Parathyroid adenoma (tissue), 2 donors: ENCODE data around the gene ESAM.
"Not testable (repeated sequence)": the region's sequence is repeated elsewhere in the genome, so short reads cannot be mapped to it uniquely, and the experiment has no call there.

Experiments
- H2AFZ ChIP-seq: fragments of 300-600 bp; sonication (generic); one replicate; pipeline ENCODE4 v1.7.0; 2017; ENCODE audit warnings: antibody characterized with exemption, mild to moderate bottlenecking
- H3K27ac ChIP-seq: fragments of 300-600 bp; sonication (generic); one replicate; pipeline ENCODE4 v1.7.0; 2017
- H3K27me3 ChIP-seq: fragments of 300-600 bp; sonication (generic); one replicate; pipeline ENCODE4 v1.7.0; 2017; ENCODE audit warnings: low read length; ENCODE audit not compliant: control insufficient read depth, insufficient read depth
- H3K36me3 ChIP-seq: fragments of 300-600 bp; sonication (generic); one replicate; pipeline ENCODE4 v1.7.0; 2017; ENCODE audit warnings: low read length; ENCODE audit not compliant: control insufficient read depth, insufficient read depth
- H3K4me1 ChIP-seq: fragments of 300-600 bp; sonication (generic); one replicate; pipeline ENCODE4 v1.7.0; 2017; ENCODE audit warnings: control low read depth
- H3K4me2 ChIP-seq: fragments of 300-600 bp; sonication (generic); one replicate; pipeline ENCODE4 v1.7.0; 2017; ENCODE audit warnings: low read length
- H3K4me3 ChIP-seq: fragments of 300-600 bp; sonication (generic); one replicate; pipeline ENCODE4 v1.7.0; 2017; ENCODE audit warnings: low read depth, low read length
- H3K79me2 ChIP-seq: fragments of 300-600 bp; sonication (generic); one replicate; pipeline ENCODE4 v1.7.0; 2017; ENCODE audit warnings: control low read depth
- H3K9ac ChIP-seq: fragments of 300-600 bp; sonication (generic); one replicate; pipeline ENCODE4 v1.7.0; 2017; ENCODE audit warnings: mild to moderate bottlenecking
- H3K9me3 ChIP-seq: fragments of 300-600 bp; sonication (generic); one replicate; pipeline ENCODE4 v1.7.0; 2017; ENCODE audit warnings: low read length; ENCODE audit not compliant: control insufficient read depth
- TF ChIP-seq, protein P1 (sequence below): fragments of 300-600 bp; sonication (generic); IDR thresholded peaks from one replicate; pipeline ENCODE4 v1.7.0; 2017; ENCODE audit warnings: antibody characterized with exemption, mild to moderate bottlenecking
- donor health status: primary hyperparathyroidism.

Gene ESAM

GRCh38 chr11:124778281-124778680, 16.2 kb upstream of the ESAM start:
- H2AFZ ChIP-seq: no peak overlapping the region
- no peak overlapping the region for H3K27ac ChIP-seq
- H3K9me3 ChIP-seq: no peaks in the 10 kb centered on the region
- no peaks in the 10 kb centered on the region for H3K36me3 ChIP-seq
- no peak overlapping the region for H3K9ac ChIP-seq
- TF ChIP-seq, protein P1, sequence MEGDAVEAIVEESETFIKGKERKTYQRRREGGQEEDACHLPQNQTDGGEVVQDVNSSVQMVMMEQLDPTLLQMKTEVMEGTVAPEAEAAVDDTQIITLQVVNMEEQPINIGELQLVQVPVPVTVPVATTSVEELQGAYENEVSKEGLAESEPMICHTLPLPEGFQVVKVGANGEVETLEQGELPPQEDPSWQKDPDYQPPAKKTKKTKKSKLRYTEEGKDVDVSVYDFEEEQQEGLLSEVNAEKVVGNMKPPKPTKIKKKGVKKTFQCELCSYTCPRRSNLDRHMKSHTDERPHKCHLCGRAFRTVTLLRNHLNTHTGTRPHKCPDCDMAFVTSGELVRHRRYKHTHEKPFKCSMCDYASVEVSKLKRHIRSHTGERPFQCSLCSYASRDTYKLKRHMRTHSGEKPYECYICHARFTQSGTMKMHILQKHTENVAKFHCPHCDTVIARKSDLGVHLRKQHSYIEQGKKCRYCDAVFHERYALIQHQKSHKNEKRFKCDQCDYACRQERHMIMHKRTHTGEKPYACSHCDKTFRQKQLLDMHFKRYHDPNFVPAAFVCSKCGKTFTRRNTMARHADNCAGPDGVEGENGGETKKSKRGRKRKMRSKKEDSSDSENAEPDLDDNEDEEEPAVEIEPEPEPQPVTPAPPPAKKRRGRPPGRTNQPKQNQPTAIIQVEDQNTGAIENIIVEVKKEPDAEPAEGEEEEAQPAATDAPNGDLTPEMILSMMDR: no peak
- no peaks in the 10 kb centered on the region for H3K27me3 ChIP-seq
- no peak overlapping the region for H3K4me2 ChIP-seq
- no peak overlapping the region for H3K4me3 ChIP-seq
- no peaks in the 10 kb centered on the region for H3K4me1 ChIP-seq
- H3K79me2 ChIP-seq: peaks cover 10% of the 10 kb centered on the region

DNA sequence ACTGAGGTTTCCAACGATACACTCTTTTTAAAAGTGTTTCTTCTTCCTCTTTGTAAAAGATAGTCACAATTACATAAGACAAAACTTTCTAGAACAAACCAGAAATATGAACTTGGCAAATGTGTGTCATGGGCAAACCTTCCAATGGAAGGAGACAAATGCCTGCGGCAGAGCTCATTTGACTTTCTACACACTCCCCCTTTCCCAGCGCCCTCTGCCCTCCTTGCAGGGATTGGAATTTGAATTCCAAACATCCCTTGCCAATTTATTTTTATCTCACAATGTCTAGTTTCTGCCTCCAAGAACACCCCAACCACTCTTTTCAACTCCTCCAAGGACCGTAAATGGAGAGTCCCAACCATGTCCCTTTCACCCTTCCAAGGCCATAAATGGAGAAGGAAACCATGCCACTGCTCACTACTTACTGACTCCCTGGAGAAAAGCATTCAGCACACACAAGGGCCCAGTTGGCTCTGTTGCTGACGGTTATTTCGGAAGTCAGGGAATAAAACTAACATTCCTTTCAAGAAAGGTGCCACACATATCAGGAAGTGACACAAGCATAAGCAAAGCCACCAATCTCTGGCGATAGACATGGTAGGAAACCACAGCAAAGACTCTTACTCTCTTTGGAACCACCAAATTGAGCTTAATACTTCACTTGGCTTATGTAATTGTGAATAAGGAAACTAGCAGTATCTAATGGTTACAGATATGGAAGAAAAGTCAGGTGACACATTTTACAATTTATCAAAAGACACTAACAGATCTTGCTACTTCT, 15.0 kb upstream of the ESAM start:
- Histone ChIP-seq H3K79me2 (peaks cover 8% of the 10 kb centered on the region), H3K27me3 (no peaks in the 10 kb centered on the region), H3K4me3 (no peak overlapping the region), H3K4me2 (no peak overlapping the region), H3K36me3 (no peaks in the 10 kb centered on the region), H3K4me1 (no peaks in the 10 kb centered on the region), H2AFZ (no peak overlapping the region), H3K9ac (no peak overlapping the region), H3K27ac (no peak overlapping the region), H3K9me3 (no peaks in the 10 kb centered on the region)
- TF ChIP-seq, protein P1: no peak

DNA sequence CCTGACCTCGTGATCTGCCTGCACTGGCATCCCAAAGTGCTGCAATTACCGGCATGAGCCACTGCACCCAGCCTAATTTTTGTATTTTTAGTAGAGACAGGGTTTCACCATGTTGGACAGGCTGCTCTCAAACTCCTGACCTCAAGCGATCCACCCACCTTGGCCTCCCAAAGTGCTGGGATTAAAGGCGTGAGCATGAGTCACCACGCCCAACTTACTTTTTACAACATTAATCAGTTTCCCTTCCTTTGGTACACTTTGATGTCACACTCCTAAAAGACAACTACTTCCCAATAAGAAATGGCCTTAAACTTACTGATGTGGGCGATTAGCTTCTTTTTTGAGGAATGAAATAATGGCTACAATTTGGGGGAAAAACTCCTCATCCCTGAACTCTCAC, 8.9 kb upstream of the ESAM start:
- H3K9me3 ChIP-seq, H3K79me2 ChIP-seq, H3K36me3 ChIP-seq, H3K4me3 ChIP-seq, H3K4me2 ChIP-seq, H2AFZ ChIP-seq, H3K27ac ChIP-seq, H3K4me1 ChIP-seq, H3K9ac ChIP-seq, H3K27me3 ChIP-seq: not testable (repeated sequence)

GRCh38 chr11:124769806-124770774, 8.0 kb upstream of the ESAM start:
- no peak overlapping the region for H3K9ac ChIP-seq
- TF ChIP-seq, protein P1: no peak

DNA sequence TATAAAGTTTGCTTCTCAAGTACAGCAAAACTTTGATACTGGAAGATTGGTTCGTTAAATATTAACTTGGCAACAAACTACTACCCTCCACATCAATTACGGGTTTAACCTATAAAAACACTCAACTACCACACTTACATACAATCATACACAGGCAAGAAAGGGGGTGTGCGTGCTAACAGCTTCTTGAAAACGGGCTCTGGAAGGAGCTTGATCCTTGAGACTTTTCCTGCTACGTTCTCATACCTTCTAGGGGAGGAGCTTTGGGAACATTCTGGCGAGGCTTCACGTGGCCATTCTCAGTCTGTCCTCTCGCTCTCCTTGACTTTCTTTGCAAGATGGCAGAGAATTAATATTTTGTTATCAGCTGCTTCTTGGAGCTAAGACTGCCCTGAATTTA, 6.8 kb upstream of the ESAM start:
- TF ChIP-seq, protein P1: no peak
- no peak overlapping the region for H3K9ac ChIP-seq
- no peaks in the 10 kb centered on the region for H3K27me3 ChIP-seq
- no peaks in the 10 kb centered on the region for H3K36me3 ChIP-seq
- H3K4me3 ChIP-seq: no peak overlapping the region
- H3K4me1 ChIP-seq: peaks cover 3% of the 10 kb centered on the region
- no peaks in the 10 kb centered on the region for H3K79me2 ChIP-seq
- H3K27ac ChIP-seq: no peak overlapping the region
- no peak overlapping the region for H3K4me2 ChIP-seq
- H3K9me3 ChIP-seq: no peaks in the 10 kb centered on the region
- no peak overlapping the region for H2AFZ ChIP-seq

More at GRCh38 chr11:124769806-124770774, 8.0 kb upstream of the ESAM start:
- no peaks in the 10 kb centered on the region for H3K4me1 ChIP-seq
- H2AFZ ChIP-seq: no peak overlapping the region
- H3K9me3 ChIP-seq: no peaks in the 10 kb centered on the region
- H3K4me3 ChIP-seq: no peak overlapping the region
- no peak overlapping the region for H3K4me2 ChIP-seq
- no peaks in the 10 kb centered on the region for H3K79me2 ChIP-seq
- no peaks in the 10 kb centered on the region for H3K36me3 ChIP-seq
- H3K27me3 ChIP-seq: no peaks in the 10 kb centered on the region
- no peak overlapping the region for H3K27ac ChIP-seq
